ENCODE data around the gene ARHGEF10L.

Gene ARHGEF10L

DNA sequence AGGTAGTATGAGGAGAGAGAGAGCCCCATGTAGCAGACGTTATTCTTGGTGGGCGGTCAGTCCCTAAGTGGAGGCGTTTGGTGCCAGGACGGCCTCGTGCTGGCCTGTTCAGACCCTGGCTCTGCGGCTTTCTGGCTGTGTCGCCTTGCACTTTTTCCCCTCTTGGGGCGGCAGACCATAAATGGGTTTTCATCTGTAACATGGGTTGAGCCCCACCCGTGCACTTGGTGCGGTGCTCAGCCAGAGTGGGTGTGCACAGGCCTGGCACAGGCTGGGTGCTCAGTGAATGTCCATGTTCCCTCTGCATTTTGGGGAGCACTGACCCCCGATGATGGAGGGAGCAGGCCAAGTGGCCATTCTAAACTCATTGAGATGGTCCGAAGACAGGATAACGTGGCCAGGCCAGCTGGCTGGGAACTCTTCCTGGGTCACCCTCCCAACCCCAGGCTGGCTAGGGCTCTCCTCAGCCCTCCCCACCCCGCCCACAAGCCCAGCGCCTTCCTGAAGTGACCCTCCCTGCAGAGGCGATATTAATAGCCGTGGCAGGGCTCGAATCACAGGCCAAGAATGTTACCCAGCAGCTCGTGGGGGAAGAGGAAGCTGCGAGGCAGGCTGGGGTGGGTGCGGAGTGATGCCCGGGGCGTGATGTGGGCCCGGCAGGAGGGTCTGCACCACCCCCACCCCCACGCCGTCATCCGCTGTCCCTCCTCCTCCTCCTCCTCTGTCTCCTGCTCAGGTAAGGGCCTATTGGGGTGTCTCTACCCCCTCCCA lies 78.5 kb downstream of the ARHGEF10L start:
- H3K4me3 ChIP-seq (ENCODE audit: low read depth, low read length): no peak overlapping the region
- TF ChIP-seq, protein P1, sequence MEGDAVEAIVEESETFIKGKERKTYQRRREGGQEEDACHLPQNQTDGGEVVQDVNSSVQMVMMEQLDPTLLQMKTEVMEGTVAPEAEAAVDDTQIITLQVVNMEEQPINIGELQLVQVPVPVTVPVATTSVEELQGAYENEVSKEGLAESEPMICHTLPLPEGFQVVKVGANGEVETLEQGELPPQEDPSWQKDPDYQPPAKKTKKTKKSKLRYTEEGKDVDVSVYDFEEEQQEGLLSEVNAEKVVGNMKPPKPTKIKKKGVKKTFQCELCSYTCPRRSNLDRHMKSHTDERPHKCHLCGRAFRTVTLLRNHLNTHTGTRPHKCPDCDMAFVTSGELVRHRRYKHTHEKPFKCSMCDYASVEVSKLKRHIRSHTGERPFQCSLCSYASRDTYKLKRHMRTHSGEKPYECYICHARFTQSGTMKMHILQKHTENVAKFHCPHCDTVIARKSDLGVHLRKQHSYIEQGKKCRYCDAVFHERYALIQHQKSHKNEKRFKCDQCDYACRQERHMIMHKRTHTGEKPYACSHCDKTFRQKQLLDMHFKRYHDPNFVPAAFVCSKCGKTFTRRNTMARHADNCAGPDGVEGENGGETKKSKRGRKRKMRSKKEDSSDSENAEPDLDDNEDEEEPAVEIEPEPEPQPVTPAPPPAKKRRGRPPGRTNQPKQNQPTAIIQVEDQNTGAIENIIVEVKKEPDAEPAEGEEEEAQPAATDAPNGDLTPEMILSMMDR (IDR thresholded peaks at IDR 0.05; ENCODE audit: control insufficient read depth, extremely low read depth, insufficient read depth): no peak
- no peak for DNase-seq (ENCODE audit: low read depth)

DNA sequence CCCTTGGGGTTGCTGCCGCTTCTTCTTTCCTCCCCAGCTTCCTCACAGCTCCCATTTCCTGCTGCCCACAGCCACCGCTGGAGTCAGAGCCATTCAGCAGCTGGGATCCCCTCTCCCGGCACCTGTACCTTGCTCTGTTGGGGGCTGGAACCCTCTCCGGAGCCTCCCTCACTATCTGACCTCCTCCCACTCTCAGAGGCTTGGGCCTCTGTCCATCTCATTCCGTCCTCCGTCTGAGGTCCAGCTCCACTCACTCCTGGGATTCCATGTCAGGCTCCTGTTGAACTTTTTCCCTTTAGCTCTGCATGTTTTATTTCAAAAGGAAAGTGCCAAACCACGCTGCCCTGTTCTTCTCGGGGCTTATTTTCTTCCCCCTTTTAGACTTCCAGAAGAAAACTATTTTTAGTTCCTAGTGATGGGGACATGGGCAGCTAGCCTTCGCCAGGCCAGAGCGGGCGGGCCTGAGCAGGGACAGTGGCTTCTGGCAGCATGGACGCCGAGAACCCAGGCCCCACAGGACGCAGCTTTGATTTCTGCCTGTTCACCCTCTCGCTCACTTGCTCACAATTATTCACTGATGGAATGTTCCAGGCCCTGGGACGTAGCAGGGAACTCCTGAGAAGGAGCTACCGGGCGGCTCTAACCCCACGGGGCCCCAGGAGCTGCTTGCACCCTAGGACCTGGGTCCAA lies 79.2 kb downstream of the ARHGEF10L start:
- TF ChIP-seq, protein P1 (IDR thresholded peaks at IDR 0.05; ENCODE audit: control insufficient read depth, extremely low read depth, insufficient read depth): no peak
- H3K4me3 ChIP-seq (ENCODE audit: low read depth, low read length): no peak overlapping the region
- no peak for DNase-seq (ENCODE audit: low read depth)

DNA sequence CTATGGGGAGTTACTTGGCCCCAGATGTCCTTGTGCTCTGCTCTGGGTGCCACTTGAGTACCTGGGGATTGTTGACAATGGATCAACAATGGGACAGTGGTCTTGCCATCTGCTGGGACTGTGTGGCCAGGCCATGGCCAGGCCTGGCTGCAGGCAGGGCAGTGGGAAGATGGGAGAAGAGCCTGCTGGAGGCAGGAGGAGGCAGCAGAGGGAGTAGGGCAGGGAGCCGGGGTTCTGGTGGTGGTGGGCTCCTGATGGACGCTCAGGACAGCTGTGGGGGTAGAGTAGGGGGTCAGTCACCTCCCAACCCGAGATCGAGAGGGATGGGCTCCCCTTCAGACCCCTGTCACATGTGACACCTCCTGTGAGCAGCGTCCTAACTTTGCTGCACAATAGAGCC lies 81.0 kb downstream of the ARHGEF10L start:
- no peak for DNase-seq (ENCODE audit: low read depth)
- TF ChIP-seq, protein P1 (IDR thresholded peaks at IDR 0.05; ENCODE audit: control insufficient read depth, extremely low read depth, insufficient read depth): no peak
- no peak overlapping the region for H3K4me3 ChIP-seq (ENCODE audit: low read depth, low read length)

DNA sequence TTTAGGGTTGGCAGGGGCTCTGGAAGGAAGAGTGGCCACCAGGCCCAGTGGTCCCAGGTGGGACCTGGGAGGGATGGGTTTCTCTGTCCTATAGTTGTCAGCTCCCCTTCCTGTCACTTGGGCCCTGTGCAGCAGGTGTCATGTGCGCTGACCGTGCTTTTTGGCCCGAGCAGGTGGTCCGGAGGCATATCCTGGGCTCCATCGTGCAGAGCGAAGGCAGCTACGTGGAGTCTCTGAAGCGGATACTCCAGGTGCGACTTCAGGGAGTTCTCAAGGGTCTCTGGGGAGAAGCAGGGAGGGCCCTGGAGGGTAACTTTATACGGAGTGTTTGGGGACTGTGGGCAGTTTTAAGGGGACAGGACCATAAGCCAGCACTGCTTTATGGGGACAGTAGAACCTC lies 82.2 kb downstream of the ARHGEF10L start:
- no peak overlapping the region for H3K4me3 ChIP-seq (ENCODE audit: low read depth, low read length)
- TF ChIP-seq, protein P1 (IDR thresholded peaks at IDR 0.05; ENCODE audit: control insufficient read depth, extremely low read depth, insufficient read depth): no peak
- DNase-seq (ENCODE audit: low read depth): no peak

DNA sequence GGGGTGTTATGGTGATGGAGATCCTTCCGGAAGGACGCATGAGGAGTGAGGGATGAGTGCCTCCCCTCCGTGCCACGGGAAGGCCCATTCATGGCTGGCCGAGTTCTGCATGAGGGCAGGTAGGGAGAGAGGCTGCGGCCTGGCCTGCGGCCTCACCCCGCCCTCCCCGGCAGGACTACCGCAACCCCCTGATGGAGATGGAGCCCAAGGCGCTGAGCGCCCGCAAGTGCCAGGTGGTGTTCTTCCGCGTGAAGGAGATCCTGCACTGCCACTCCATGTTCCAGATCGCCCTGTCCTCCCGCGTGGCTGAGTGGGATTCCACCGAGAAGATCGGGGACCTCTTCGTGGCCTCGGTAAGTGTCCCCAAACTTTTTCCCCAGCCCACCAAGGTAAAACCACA lies 83.3 kb downstream of the ARHGEF10L start:
- no peak overlapping the region for H3K4me3 ChIP-seq (ENCODE audit: low read depth, low read length)
- TF ChIP-seq, protein P1 (IDR thresholded peaks at IDR 0.05; ENCODE audit: control insufficient read depth, extremely low read depth, insufficient read depth): no peak
- no peak for DNase-seq (ENCODE audit: low read depth)

DNA sequence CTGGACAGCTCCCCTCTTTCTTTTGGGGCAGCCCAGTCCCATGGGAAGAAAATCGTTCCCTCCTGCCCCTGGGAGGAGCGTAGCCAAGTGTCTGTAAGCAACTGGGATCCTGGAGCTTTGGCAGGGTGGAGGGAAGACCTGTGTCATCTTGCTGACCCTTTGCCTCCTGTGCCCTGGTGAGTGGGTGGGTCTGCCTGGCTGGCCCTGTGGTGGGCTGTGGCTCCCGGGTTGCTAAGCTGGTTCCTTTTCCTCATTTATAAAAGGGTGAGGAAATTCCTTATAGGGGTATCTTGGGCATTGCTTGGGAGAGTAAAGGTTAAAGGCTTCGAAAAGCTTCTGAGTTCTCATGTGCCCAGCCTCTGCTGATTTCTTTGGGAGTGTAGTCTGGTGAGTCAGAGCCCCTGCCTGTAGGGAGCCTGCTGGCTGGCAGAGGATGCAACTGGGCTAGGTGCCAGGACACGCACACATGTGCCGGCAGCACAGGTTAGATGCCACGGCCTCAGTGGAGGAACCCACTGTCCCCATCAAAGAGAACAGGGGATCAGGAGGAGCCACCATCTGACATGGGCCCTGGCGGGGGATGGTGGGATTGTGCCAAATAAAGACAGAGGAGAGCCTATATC lies 85.2 kb downstream of the ARHGEF10L start:
- DNase-seq (ENCODE audit: low read depth): no peak
- no peak overlapping the region for H3K4me3 ChIP-seq (ENCODE audit: low read depth, low read length)
- TF ChIP-seq, protein P1 (IDR thresholded peaks at IDR 0.05; ENCODE audit: control insufficient read depth, extremely low read depth, insufficient read depth): no peak
